SK-N-SH (cell line): ENCODE measurements around the gene ABHD6.

Source experiments
- CHD2 ChIP-seq: fragments of 150-350 bp; IDR thresholded peaks from 2 replicates; pipeline ENCODE4 v1.6.1; 2018; ENCODE audit warnings: low read length; ENCODE audit not compliant: partially characterized antibody
- CTCF ChIP-seq: fragments of 200-600 bp; sonication (generic); IDR thresholded peaks from 2 replicates; pipeline ENCODE4 v1.6.1; 2017; ENCODE audit warnings: antibody characterized with exemption, mild to moderate bottlenecking, moderate library complexity
- GABPA ChIP-seq: IDR thresholded peaks from 2 replicates; pipeline ENCODE4 v1.4.0; 2012; ENCODE audit warnings: low read depth, mild to moderate bottlenecking
- POLR2AphosphoS5 ChIP-seq: IDR thresholded peaks from 2 replicates; pipeline ENCODE4 v1.6.1; 2012; ENCODE audit warnings: low read depth, low read length

GRCh38 chr3:58299839-58300516 lies 62.4 kb downstream of the ABHD6 start:
- TF ChIP-seq CTCF (peak; percentile 85), GABPA (no peak), CHD2 (no peak), POLR2AphosphoS5 (no peak)
